ENCODE data around the gene TNP2. TPM values are rescaled to one million over a fixed set of nuclear protein-coding genes. Genes with fewer than 3 reads are reported as not detected.

TNP2 gene
- total and polyA plus RNA-seq, 2 of the 4 experiments (the other 2 are of a cell fraction), result not detected

DNA sequence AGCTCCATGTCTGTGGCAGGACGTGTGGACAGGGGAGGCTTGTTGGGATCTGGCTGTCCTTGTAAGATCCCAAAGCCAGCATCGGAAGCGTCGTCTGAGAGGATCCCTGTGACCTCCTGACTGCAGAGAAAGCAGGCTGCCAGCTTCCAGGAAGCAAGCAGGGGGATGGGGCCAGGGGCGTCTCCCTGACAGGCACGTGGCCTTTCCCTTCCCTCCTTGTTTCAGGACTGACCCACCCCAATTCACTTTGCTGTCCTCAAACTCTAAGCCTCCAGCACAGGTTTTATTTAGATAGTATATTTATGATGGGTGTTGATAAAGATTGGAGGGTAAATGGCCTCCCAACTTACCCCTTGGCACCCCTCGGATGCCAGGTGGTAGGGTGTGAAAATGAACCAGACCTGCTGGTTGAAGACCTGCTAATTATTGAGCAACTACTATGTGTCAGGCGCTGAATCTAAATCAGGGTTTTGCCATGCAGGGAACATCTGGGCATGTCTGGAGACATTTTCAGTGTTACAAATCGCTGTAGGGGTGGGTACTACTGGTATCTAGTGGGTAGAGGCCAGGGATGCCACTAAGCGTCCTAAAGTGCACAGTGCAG is 37.7 kb downstream of the TNP2 start (continued):
- no peak for TF ChIP-seq ELK1 (IDR thresholded peaks at IDR 0.05; ENCODE audit: borderline replicate concordance, low read depth, low read length)

DNA sequence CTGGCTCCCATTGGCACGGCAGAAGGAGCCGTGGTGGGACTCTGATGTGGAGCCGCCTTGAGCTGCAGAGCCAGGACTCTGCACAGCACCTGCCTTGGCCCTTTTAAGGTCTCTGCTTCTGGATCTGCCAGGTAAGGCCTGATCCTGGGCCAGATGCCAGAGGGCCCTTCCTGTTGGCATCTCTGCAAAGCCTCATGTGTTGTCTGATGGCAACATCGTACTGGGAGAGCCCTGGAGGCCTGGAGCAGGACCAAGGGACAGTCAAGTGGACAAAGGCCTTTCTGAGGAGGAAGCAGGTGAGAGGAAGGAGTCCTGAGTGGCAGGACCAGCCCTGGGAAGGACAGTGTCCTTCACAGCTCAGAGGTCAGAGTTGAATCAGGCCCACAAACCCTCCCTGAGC is 39.2 kb downstream of the TNP2 start:
- H2BK20ac ChIP-seq (ENCODE audit: low read depth, low read length), result no peak overlapping the region
- CTCF ChIA-PET, result no interaction called here
- TF ChIP-seq FOS (IDR thresholded peaks at IDR 0.05; ENCODE audit: low read depth, low read length), result no peak
- no peak for TF ChIP-seq MAZ (IDR thresholded peaks at IDR 0.05; ENCODE audit: borderline replicate concordance, low read depth, low read length)
- no peak for TF ChIP-seq ELK1 (IDR thresholded peaks at IDR 0.05; ENCODE audit: borderline replicate concordance, low read depth, low read length)
- no peak for TF ChIP-seq NFE2L2 (IDR thresholded peaks at IDR 0.05; ENCODE audit: low read depth, low read length)
- TF ChIP-seq RCOR1 (IDR thresholded peaks at IDR 0.05; ENCODE audit: insufficient replicate concordance, low read length), result no peak
- TF ChIP-seq RFX5 (IDR thresholded peaks at IDR 0.05; ENCODE audit: low read depth, low read length), result no peak
- no peak for TF ChIP-seq MXI1 (IDR thresholded peaks at IDR 0.05; ENCODE audit: borderline replicate concordance, low read depth, low read length)
- no peak for TF ChIP-seq BHLHE40 (IDR thresholded peaks at IDR 0.05; ENCODE audit: low read depth, low read length)
- TF ChIP-seq, protein P1, sequence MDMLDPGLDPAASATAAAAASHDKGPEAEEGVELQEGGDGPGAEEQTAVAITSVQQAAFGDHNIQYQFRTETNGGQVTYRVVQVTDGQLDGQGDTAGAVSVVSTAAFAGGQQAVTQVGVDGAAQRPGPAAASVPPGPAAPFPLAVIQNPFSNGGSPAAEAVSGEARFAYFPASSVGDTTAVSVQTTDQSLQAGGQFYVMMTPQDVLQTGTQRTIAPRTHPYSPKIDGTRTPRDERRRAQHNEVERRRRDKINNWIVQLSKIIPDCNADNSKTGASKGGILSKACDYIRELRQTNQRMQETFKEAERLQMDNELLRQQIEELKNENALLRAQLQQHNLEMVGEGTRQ (IDR thresholded peaks at IDR 0.05; ENCODE audit: low read depth, low read length), result no peak
- TF ChIP-seq, protein P2, sequence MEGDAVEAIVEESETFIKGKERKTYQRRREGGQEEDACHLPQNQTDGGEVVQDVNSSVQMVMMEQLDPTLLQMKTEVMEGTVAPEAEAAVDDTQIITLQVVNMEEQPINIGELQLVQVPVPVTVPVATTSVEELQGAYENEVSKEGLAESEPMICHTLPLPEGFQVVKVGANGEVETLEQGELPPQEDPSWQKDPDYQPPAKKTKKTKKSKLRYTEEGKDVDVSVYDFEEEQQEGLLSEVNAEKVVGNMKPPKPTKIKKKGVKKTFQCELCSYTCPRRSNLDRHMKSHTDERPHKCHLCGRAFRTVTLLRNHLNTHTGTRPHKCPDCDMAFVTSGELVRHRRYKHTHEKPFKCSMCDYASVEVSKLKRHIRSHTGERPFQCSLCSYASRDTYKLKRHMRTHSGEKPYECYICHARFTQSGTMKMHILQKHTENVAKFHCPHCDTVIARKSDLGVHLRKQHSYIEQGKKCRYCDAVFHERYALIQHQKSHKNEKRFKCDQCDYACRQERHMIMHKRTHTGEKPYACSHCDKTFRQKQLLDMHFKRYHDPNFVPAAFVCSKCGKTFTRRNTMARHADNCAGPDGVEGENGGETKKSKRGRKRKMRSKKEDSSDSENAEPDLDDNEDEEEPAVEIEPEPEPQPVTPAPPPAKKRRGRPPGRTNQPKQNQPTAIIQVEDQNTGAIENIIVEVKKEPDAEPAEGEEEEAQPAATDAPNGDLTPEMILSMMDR (conservative IDR thresholded peaks at IDR 0.05; ENCODE audit: low read depth, low read length), result no peak
- no peak for TF ChIP-seq POLR2A (IDR thresholded peaks at IDR 0.05; ENCODE audit: low read depth, low read length)
- TF ChIP-seq RAD21 (IDR thresholded peaks at IDR 0.05; ENCODE audit: low read length), result no peak

More for the DNA sequence above, 39.2 kb downstream of the TNP2 start:
- Histone ChIP-seq H4K91ac (ENCODE audit: insufficient read depth, low read depth, low read length) (no peak overlapping the region), H3K4me3 (ENCODE audit: insufficient read depth, low read depth, low read length) (no peak overlapping the region), H3K79me1 (ENCODE audit: low read depth in 1 of 2, low read length in 2 of 2) (no peaks in the 10 kb centered on the region), H3K4me1 (ENCODE audit: control insufficient read depth, insufficient read depth, low read length) (peaks cover 4% of the 10 kb centered on the region; the same call in 1 of the 2 replicates), H3K27me3 (ENCODE audit: control insufficient read depth, insufficient read depth, low read length) (no peaks in the 10 kb centered on the region; the same call in 1 of the 2 replicates), H3K18ac (ENCODE audit: low read depth, low read length) (no peak overlapping the region), H3K4me2 (ENCODE audit: low read depth, low read length) (no peak overlapping the region), H2AK5ac (ENCODE audit: low read depth, low read length) (no peak overlapping the region), H4K8ac (ENCODE audit: low read depth in 2 of 2, low read length in 2 of 2) (no peak overlapping the region), H3K9me3 (ENCODE audit: control insufficient read depth, insufficient read depth, low read length) (no peaks in the 10 kb centered on the region), H3K56ac (ENCODE audit: extremely low read depth, insufficient read depth, low read length) (no peak overlapping the region), H3K4ac (ENCODE audit: low read depth, low read length) (no peak overlapping the region), H3K14ac (replicated peaks; ENCODE audit: low read depth, low read length) (no peak overlapping the region), H3K23ac (ENCODE audit: low read depth, low read length) (no peak overlapping the region), H2AK9ac (replicated peaks; ENCODE audit: low read depth, low read length, poor library complexity) (no peak overlapping the region), H3K9ac (ENCODE audit: low read depth, low read length) (no peak overlapping the region), H2BK15ac (ENCODE audit: low read depth, low read length) (no peak overlapping the region), H4K5ac (ENCODE audit: low read depth, low read length) (no peak overlapping the region), H2BK5ac (ENCODE audit: low read depth, low read length, poor library complexity, severe bottlenecking) (no peak overlapping the region), H3K27ac (ENCODE audit: insufficient read depth, low read length) (no peak overlapping the region), H4K20me1 (ENCODE audit: insufficient read depth, low read length) (no peaks in the 10 kb centered on the region), H2AFZ (replicated peaks; ENCODE audit: low read length, poor library complexity) (no peak overlapping the region), H3K36me3 (ENCODE audit: control insufficient read depth, insufficient read depth, low read length) (no peaks in the 10 kb centered on the region), H2BK120ac (ENCODE audit: low read depth, low read length) (no peak overlapping the region), H3K9me1 (ENCODE audit: insufficient read depth, low read length) (no peaks in the 10 kb centered on the region)
- intact Hi-C loops (cut with micrococcal nuclease) (no loop called here), in situ Hi-C loops (cut with MboI; ENCODE audit: low sequenced_read_pairs) (no loop called here), dilution Hi-C loops (cut with HindIII; ENCODE audit: low sequenced_read_pairs, unreplicated experiment) (no loop called here)
- POLR2A ChIA-PET (ENCODE audit: unreplicated experiment), result no interaction called here
- ATAC-seq (ENCODE audit: low read depth), result no peak
- WGBS, 2 experiments (ENCODE audit: extremely low coverage in 2 of 2, insufficient read length in 1 of 2), result 80% methylated on average over 4 of the region's 4 CpGs; no CpG with 5 or more reads in 1 of the 2 experiments
- DNase-seq, result no peak
- no TSS peak for BruUV-seq (replicated peaks)
